HEK293 (cell line): Measurements from ENCODE around the gene STK16.
A peak's percentile ranks its signal among the peaks of the same experiment; 100 is the strongest.

Experiments used
- CTCF ChIA-PET: fragments of 350-600 bp; formaldehyde crosslinking; extraction: SDS; loops from one replicate; lab custom pipeline; 2021; ENCODE audit warnings: antibody characterized with exemption; lab: Yijun Ruan, JAX
- POLR2A ChIA-PET: fragments of 300-600 bp; formaldehyde crosslinking; extraction: SDS; loops from one replicate; lab custom pipeline; 2020; ENCODE audit warnings: antibody characterized with exemption, inconsistent platforms; lab: Yijun Ruan, JAX
- H3K27ac ChIP-seq: fragments of 200-500 bp; sonication (Bioruptor generic); 2 replicates; pipeline ENCODE4 v1.5.1; 2014; ENCODE audit warnings: low read depth, low read length, control low read depth, inconsistent platforms; ENCODE audit errors: extremely low read depth
- H3K36me3 ChIP-seq, 2 experiments: fragments of 200-500 bp in 1 of 2; sonication (Bioruptor generic) in 1 of 2; 1 replicate in 1 of 2; 2 replicates in 1 of 2; pipeline ENCODE4 v1.5.1; 2014 to 2017; ENCODE audit warnings: inconsistent platforms in 2 of 2, low read length in 2 of 2; ENCODE audit not compliant: control insufficient read depth in 2 of 2, insufficient read depth in 1 of 2
- H3K4me1 ChIP-seq: fragments of 200-500 bp; sonication (Bioruptor generic); 2 replicates; pipeline ENCODE4 v1.5.1; 2014; ENCODE audit warnings: mild to moderate bottlenecking, low read length, inconsistent platforms; ENCODE audit not compliant: control insufficient read depth, insufficient read depth
- H3K4me3 ChIP-seq: 2 replicates; pipeline ENCODE4 v1.5.1; 2011; ENCODE audit warnings: low read depth, mild to moderate bottlenecking, control low read depth, low read length, moderate library complexity
- H3K9me3 ChIP-seq: fragments of 200-500 bp; sonication (Bioruptor generic); 2 replicates; pipeline ENCODE4 v1.5.1; 2014; ENCODE audit warnings: low read depth, low read length, inconsistent platforms; ENCODE audit not compliant: control insufficient read depth, insufficient read depth
- KLF16 ChIP-seq: fragments of 450-650 bp; formaldehyde crosslinking; IDR thresholded peaks from 2 replicates; pipeline ENCODE4 v1.5.1; 2017; ENCODE audit warnings: missing biosample characterization, missing genetic modification characterization
- PBX3 ChIP-seq: sonication (generic); formaldehyde crosslinking; IDR thresholded peaks from 2 replicates; pipeline ENCODE4 v1.8.1; 2022; ENCODE audit warnings: mild to moderate bottlenecking, moderate library complexity, missing genetic modification reagents
- PRDM10 ChIP-seq: fragments of 450-650 bp; formaldehyde crosslinking; IDR thresholded peaks from 2 replicates; pipeline ENCODE4 v1.5.1; 2016; ENCODE audit warnings: missing biosample characterization, missing genetic modification characterization
- ZBTB10 ChIP-seq: fragments of 450-650 bp; formaldehyde crosslinking; IDR thresholded peaks from 2 replicates; pipeline ENCODE4 v1.5.1; 2016; ENCODE audit warnings: missing biosample characterization, missing genetic modification characterization
- ZBTB7A ChIP-seq: fragments of 450-650 bp; formaldehyde crosslinking; IDR thresholded peaks from 2 replicates; pipeline ENCODE4 v1.5.1; 2016; ENCODE audit warnings: low read depth, missing biosample characterization, missing genetic modification characterization
- ZFP3 ChIP-seq: fragments of 450-650 bp; formaldehyde crosslinking; IDR thresholded peaks from 2 replicates; pipeline ENCODE4 v1.5.1; 2016; ENCODE audit warnings: low read depth, missing biosample characterization, missing genetic modification characterization
- ZNF114 ChIP-seq: fragments of 450-650 bp; formaldehyde crosslinking; IDR thresholded peaks from 2 replicates; pipeline ENCODE4 v1.5.0; 2017; ENCODE audit warnings: missing biosample characterization, missing genetic modification characterization
- ZNF121 ChIP-seq: fragments of 450-650 bp; formaldehyde crosslinking; IDR thresholded peaks from 2 replicates; pipeline ENCODE4 v1.5.1; 2016; ENCODE audit warnings: missing biosample characterization, missing genetic modification characterization
- ZNF202 ChIP-seq: fragments of 450-650 bp; formaldehyde crosslinking; IDR thresholded peaks from 2 replicates; pipeline ENCODE4 v1.5.1; 2016; ENCODE audit warnings: missing biosample characterization, missing genetic modification characterization, borderline replicate concordance
- ZNF311 ChIP-seq: fragments of 450-650 bp; formaldehyde crosslinking; IDR thresholded peaks from 2 replicates; pipeline ENCODE4 v1.5.1; 2017; ENCODE audit warnings: missing biosample characterization, missing genetic modification characterization, borderline replicate concordance
- ZNF514 ChIP-seq: fragments of 450-650 bp; formaldehyde crosslinking; IDR thresholded peaks from 2 replicates; pipeline ENCODE4 v1.5.1; 2016; ENCODE audit warnings: missing biosample characterization, missing genetic modification characterization
- ZNF585B ChIP-seq: fragments of 450-650 bp; formaldehyde crosslinking; IDR thresholded peaks from 2 replicates; pipeline ENCODE4 v1.5.1; 2016; ENCODE audit warnings: missing biosample characterization, missing genetic modification characterization

STK16 gene

GRCh38 chr2:219207884-219208740 lies 37.2 kb upstream of the STK16 start:
- H3K36me3 ChIP-seq = peaks cover 12 to 54% of the 10 kb centered on the region in 2 experiments; a peak in 2 of 3 replicates
- H3K4me3 ChIP-seq = no peak overlapping the region
- CTCF ChIA-PET = interaction anchor here (0.7 to 3.2 kb wide), 4 partner anchors 35 to 499 kb away, joined by 3 to 8 read pairs (median 4); no protein-coding TSS in a partner anchor
- peaks cover 8% of the 10 kb centered on the region for H3K4me1 ChIP-seq
- TF ChIP-seq KLF16 (tag by site-specific recombination) (no peak), ZBTB10 (tag by site-specific recombination) (no peak), PRDM10 (tag by site-specific recombination) (peak; percentile 97), ZNF114 (tag by site-specific recombination) (no peak), PBX3 (CRISPR knock-in tag) (no peak), ZNF311 (tag by site-specific recombination) (no peak), ZNF585B (no peak), ZNF202 (tag by site-specific recombination) (no peak), ZNF514 (tag by site-specific recombination) (no peak)
- TF ChIP-seq, all 188 proteins: peak for 1
- Histone ChIP-seq H3K27ac (no peak overlapping the region), H3K9me3 (no peaks in the 10 kb centered on the region)
- POLR2A ChIA-PET = interaction anchor here (1.4 to 2.6 kb wide), 5 partner anchors 10 to 71 kb away, joined by 8 to 27 read pairs (median 11); partner anchors contain the start of genes ABCB6, ANKZF1, ATG9A and CNPPD1

GRCh38 chr2:219209236-219210195 lies 35.8 kb upstream of the STK16 start:
- no peak overlapping the region for H3K27ac ChIP-seq
- H3K36me3 ChIP-seq = peaks cover 12 to 68% of the 10 kb centered on the region in 2 experiments; a peak in 2 of 3 replicates
- TF ChIP-seq ZFP3 (tag by site-specific recombination) (no peak), ZBTB7A (no peak), ZNF121 (tag by site-specific recombination) (no peak)
- CTCF ChIA-PET = interaction anchor here (0.6 to 3.2 kb wide), 3 partner anchors 38 to 68 kb away, joined by 4 to 8 read pairs (median 5); partner anchors contain the start of gene NHEJ1
- no peak overlapping the region for H3K4me3 ChIP-seq
- POLR2A ChIA-PET = interaction anchor here (2.0 kb wide), 1 partner anchor 9 kb away, joined by 11 read pairs; the partner anchor contains the start of gene ABCB6
- no peaks in the 10 kb centered on the region for H3K9me3 ChIP-seq
- H3K4me1 ChIP-seq = peaks cover 8% of the 10 kb centered on the region
